Measurements from ENCODE around the gene SCN8A. TPM values are rescaled to one million over a fixed set of nuclear protein-coding genes. Genes with fewer than 3 reads are reported as not detected.

SCN8A gene
- total and polyA plus RNA-seq, 3 donors from 2014 or later: 4.8 to 15.3 (median 11.0) TPM

- no peaks in the 10 kb centered on the region for H3K27me3 ChIP-seq
- no peak overlapping the region for H3K27ac ChIP-seq
- no peaks in the 10 kb centered on the region for H3K36me3 ChIP-seq (ENCODE audit: low read depth, missing control alignments)
- peaks cover 5% of the 10 kb centered on the region for H3K4me1 ChIP-seq
- TF ChIP-seq POLR2A (IDR thresholded peaks at IDR 0.05): no peak
- TF ChIP-seq, protein P1, sequence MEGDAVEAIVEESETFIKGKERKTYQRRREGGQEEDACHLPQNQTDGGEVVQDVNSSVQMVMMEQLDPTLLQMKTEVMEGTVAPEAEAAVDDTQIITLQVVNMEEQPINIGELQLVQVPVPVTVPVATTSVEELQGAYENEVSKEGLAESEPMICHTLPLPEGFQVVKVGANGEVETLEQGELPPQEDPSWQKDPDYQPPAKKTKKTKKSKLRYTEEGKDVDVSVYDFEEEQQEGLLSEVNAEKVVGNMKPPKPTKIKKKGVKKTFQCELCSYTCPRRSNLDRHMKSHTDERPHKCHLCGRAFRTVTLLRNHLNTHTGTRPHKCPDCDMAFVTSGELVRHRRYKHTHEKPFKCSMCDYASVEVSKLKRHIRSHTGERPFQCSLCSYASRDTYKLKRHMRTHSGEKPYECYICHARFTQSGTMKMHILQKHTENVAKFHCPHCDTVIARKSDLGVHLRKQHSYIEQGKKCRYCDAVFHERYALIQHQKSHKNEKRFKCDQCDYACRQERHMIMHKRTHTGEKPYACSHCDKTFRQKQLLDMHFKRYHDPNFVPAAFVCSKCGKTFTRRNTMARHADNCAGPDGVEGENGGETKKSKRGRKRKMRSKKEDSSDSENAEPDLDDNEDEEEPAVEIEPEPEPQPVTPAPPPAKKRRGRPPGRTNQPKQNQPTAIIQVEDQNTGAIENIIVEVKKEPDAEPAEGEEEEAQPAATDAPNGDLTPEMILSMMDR (IDR thresholded peaks at IDR 0.05): no peak
- no peak overlapping the region for H3K4me3 ChIP-seq
- WGBS, 2 donors: 48 to 58% methylated on average over 6 of the region's 6 CpGs
- no peak for DNase-seq
- intact Hi-C loops (cut with DNase I; ENCODE audit: low total_unique reads): no loop called here
- H3K9me3 ChIP-seq: no peaks in the 10 kb centered on the region
Observed at GRCh38 chr12:51841727-51842126, 250.7 kb downstream of the SCN8A start.

- TF ChIP-seq POLR2A (IDR thresholded peaks at IDR 0.05): no peak
- TF ChIP-seq, protein P1 (IDR thresholded peaks at IDR 0.05): no peak
- Histone ChIP-seq H3K9me3 (no peaks in the 10 kb centered on the region), H3K36me3 (ENCODE audit: low read depth, missing control alignments) (no peaks in the 10 kb centered on the region), H3K4me1 (peaks cover 21% of the 10 kb centered on the region), H3K27ac (no peak overlapping the region), H3K27me3 (no peaks in the 10 kb centered on the region), H3K4me3 (no peak overlapping the region)
- intact Hi-C loops (cut with DNase I; ENCODE audit: low total_unique reads): no loop called here
- 75 to 85% methylated on average over 4 of the region's 4 CpGs for WGBS, 2 donors
- no peak for DNase-seq
Observed at GRCh38 chr12:51844854-51845253, 253.8 kb downstream of the SCN8A start.

DNA sequence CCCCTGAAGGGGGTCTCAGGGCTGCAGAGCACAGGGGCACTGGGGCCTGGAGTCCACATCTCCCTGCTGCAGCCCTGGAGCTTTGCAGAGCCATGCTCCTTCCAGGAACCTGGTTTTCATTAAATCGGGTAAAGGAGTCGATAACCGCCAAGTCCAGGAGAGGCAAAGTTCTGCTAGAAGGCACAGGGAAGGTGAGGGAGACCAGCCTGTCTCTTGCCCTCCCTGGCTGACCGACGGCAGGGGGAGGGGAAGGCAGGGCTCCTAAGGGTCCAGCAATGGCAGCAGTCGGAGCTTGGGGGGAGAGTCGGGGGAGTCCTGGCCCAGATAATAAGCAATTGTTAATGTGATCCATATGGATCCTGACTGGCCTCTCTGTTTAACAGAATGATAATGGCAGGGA, 254.4 kb downstream of the SCN8A start:
- TF ChIP-seq, protein P1 (IDR thresholded peaks at IDR 0.05): no peak
- TF ChIP-seq POLR2A (IDR thresholded peaks at IDR 0.05): no peak
- no peaks in the 10 kb centered on the region for H3K27me3 ChIP-seq
- WGBS, 2 donors: 66 to 68% methylated on average over 6 to 7 of the region's 7 CpGs
- no peak overlapping the region for H3K27ac ChIP-seq
- H3K9me3 ChIP-seq: no peaks in the 10 kb centered on the region
- H3K4me1 ChIP-seq: peaks cover 25% of the 10 kb centered on the region
- DNase-seq: no peak
- intact Hi-C loops (cut with DNase I; ENCODE audit: low total_unique reads): no loop called here
- H3K4me3 ChIP-seq: no peak overlapping the region
- H3K36me3 ChIP-seq (ENCODE audit: low read depth, missing control alignments): no peaks in the 10 kb centered on the region

DNA sequence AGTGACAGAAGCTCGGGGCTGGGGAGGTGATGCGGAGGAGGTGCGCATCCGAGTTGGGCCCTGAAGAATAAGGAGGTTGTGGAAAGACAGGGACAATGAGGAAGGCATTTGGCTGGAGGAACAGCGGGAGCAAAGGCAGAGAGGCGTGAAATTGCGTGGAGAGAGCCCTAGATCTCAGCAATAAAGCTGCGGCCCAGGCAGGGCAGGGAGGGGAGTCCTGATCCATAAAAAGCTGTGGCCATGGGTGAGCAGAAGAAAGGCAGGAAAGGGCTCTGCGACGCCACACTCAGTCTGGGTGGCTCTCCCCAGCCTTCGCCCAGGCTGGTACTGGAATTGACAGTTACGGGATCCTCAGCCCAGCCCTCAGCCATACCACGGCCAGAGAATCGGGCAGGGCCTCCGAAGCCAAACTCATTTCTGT, 255.2 kb downstream of the SCN8A start:
- H3K36me3 ChIP-seq (ENCODE audit: low read depth, missing control alignments): no peaks in the 10 kb centered on the region
- peak overlapping the region; percentile 31 to 63 for H3K4me3 ChIP-seq
- 37 to 57% methylated on average over 15 of the region's 15 CpGs for WGBS, 2 donors
- DNase-seq: no peak
- intact Hi-C loops (cut with DNase I; ENCODE audit: low total_unique reads): no loop called here
- H3K4me1 ChIP-seq: peaks cover 25% of the 10 kb centered on the region
- no peak for TF ChIP-seq POLR2A (IDR thresholded peaks at IDR 0.05)
- TF ChIP-seq, protein P1 (IDR thresholded peaks at IDR 0.05): no peak
- H3K27me3 ChIP-seq: no peaks in the 10 kb centered on the region
- no peaks in the 10 kb centered on the region for H3K9me3 ChIP-seq
- H3K27ac ChIP-seq: no peak overlapping the region

DNA sequence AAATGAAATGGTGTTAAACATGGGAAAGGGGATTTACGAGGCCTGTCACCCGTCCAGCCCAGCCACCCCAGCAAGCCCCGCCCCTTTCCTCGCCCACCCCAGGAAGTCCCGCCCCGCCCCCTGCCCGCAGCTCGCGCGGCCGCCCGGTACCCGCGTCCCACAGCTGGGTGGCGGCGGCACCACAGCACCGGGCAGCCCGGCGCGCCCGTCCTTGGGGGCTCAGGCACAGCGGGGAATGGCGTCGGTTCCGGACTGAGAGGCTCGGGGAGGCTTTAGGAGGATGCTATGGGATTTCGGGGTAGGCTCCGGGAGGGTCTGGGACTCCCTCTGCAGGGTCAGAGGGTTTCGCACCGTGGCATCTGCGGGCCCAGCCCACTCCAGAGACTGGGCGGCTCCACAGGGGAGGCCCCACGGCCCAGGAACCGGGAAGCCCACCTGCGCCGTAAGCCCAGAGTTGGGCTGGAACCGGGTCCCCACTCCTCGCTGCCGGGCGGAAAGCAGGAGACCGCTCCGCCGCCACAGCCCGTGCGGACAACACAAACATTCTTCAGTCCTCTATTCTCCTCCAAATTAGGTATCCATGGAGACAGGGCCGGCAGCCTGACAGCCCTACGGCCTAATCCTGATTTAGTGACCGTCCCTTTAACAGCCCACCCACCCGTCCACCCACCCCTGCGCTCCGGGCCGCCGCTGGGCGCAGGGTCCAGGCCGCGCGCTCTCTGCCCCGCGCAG, 256.0 kb downstream of the SCN8A start:
- TF ChIP-seq, protein P1 (IDR thresholded peaks at IDR 0.05): no peak
- TF ChIP-seq POLR2A (IDR thresholded peaks at IDR 0.05): no peak
- intact Hi-C loops (cut with DNase I; ENCODE audit: low total_unique reads): no loop called here
- no peaks in the 10 kb centered on the region for H3K27me3 ChIP-seq
- DNase-seq: peak; percentile 60
- no peak overlapping the region for H3K27ac ChIP-seq
- no peaks in the 10 kb centered on the region for H3K9me3 ChIP-seq
- peaks cover 25% of the 10 kb centered on the region for H3K4me1 ChIP-seq
- no peaks in the 10 kb centered on the region for H3K36me3 ChIP-seq (ENCODE audit: low read depth, missing control alignments)
- H3K4me3 ChIP-seq: peak overlapping the region; percentile 31 to 63
- 0 to 1% methylated on average over 8 to 56 of the region's 59 CpGs for whole genome bisulfite sequencing, 2 donors

Data from testis (tissue), 3 donors.